UCSD-AML1 (cell line): Measurements from ENCODE around the gene EVI5L.

Experiments used
- DNase-seq: peaks from one replicate; lab custom pipeline; 2025; ENCODE audit not compliant: unreplicated experiment; lab: John Stamatoyannopoulos, UW

EVI5L gene

DNA sequence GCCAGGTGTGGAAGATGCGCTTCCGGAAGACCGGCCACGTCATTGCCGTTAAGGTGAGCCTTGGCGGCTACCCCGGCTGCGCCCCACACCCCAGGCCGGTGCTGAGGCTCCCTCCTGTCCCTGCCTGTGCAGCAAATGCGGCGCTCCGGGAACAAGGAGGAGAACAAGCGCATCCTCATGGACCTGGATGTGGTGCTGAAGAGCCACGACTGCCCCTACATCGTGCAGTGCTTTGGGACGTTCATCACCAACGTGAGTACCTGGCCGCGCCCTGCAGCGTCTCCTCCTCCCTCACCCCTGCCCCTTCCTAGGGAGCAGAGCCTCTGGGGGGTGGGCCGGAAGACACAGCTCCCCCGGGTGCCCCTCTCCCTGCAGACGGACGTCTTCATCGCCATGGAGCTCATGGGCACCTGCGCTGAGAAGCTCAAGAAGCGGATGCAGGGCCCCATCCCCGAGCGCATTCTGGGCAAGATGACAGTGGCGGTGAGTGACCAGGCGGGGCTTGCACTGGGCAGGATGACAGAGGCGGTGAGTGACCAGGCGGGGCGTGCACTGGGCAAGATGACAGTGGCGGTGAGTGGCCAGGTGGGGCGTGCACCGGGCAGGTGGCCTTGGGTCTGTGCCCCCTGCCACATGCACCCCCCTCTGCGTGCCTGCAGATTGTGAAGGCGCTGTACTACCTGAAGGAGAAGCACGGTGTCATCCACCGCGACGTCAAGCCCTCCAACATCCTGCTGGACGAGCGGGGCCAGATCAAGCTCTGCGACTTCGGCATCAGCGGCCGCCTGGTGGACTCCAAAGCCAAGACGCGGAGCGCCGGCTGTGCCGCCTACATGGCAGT lies 80.5 kb downstream of the EVI5L start:
- DNase-seq: no peak

GRCh38 chr19:7911508-7912143 lies 81.6 kb downstream of the EVI5L start:
- no peak for DNase-seq

DNA sequence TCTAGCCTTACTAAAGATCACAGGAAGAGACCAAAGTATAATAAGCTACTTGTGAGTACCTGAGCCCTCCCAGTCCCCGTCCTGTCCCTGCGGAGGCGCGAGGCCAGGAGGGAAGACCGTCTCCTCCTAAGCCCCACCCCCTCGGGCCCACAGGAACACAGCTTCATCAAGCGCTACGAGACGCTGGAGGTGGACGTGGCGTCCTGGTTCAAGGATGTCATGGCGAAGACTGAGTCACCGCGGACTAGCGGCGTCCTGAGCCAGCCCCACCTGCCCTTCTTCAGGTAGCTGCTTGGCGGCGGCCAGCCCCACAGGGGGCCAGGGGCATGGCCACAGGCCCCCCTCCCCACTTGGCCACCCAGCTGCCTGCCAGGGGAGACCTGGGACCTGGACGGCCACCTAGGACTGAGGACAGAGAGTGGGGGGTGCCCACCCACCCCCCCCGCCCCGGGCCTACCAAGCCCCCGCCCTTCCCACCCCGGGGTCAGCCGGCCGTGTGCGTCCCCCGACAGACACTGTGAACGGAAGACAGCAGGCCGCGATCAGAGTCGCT lies 82.2 kb downstream of the EVI5L start:
- no peak for DNase-seq

DNA sequence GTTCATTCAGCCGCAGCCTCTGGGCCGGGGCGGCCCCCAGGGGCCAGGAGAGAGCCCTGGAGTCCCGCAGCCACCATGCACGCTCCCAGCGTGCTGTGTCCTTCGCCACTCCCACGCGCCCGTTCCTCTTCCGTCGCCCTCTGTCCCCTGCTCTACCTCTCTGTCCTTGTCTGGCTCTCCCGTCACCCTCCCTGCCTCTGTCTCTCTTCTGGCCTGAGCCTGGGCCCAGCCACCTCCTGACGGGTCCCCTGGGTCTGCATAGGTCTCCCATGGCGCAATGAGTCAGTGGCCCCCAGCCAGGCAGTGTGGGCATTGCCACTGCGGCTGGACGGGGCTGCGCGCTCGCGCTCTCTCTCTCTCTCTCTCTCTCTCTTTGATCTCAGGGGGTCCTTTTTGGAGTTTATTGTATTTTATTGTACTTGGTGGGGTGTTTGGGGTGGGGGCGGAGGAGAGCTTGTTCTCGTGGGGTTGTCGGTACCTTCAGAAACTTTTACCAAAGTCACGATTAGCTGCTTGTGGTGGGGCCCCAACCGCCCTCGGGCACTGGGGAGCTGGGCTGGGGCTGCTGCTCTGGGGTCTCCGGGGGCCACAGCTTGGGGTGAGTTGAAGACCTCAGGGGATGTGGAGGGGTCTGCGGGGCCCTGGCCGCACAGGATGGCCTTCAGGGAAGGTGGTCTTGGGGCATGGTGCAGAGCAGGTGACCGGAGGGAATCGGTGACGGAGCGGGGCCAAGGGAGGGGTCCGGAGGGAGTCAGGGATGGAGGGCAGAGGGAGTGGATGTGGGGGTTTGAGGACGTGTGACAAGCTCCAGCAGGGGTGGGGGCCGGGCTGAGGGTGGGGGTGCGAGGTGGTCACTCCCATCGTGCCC lies 82.9 kb downstream of the EVI5L start:
- no peak for DNase-seq

- DNase-seq: no peak
Measured at GRCh38 chr19:7913652-7914051, 83.6 kb downstream of the EVI5L start.

- no peak for DNase-seq
Measured at GRCh38 chr19:7914099-7914498, 84.1 kb downstream of the EVI5L start.
